ENCODE measurements around the gene ATP1B4.

GRCh38 chrX:120334151-120334550, 27.7 kb upstream of the ATP1B4 start:
- TF ChIP-seq, protein P1, sequence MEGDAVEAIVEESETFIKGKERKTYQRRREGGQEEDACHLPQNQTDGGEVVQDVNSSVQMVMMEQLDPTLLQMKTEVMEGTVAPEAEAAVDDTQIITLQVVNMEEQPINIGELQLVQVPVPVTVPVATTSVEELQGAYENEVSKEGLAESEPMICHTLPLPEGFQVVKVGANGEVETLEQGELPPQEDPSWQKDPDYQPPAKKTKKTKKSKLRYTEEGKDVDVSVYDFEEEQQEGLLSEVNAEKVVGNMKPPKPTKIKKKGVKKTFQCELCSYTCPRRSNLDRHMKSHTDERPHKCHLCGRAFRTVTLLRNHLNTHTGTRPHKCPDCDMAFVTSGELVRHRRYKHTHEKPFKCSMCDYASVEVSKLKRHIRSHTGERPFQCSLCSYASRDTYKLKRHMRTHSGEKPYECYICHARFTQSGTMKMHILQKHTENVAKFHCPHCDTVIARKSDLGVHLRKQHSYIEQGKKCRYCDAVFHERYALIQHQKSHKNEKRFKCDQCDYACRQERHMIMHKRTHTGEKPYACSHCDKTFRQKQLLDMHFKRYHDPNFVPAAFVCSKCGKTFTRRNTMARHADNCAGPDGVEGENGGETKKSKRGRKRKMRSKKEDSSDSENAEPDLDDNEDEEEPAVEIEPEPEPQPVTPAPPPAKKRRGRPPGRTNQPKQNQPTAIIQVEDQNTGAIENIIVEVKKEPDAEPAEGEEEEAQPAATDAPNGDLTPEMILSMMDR (conservative IDR thresholded peaks at IDR 0.05), result no peak
- no peak for TF ChIP-seq ZFX (IDR thresholded peaks at IDR 0.05)
